ENCODE measurements around the gene OR5D16. TPM values are rescaled to one million over a fixed set of nuclear protein-coding genes. Genes with fewer than 3 reads are reported as not detected.
"Not testable (repeated sequence)": the region's sequence is repeated elsewhere in the genome, so short reads cannot be mapped to it uniquely, and the experiment has no call there.

The OR5D16 gene
- polyA plus RNA-seq (2012; ENCODE audit: missing spikeins) = not detected

DNA sequence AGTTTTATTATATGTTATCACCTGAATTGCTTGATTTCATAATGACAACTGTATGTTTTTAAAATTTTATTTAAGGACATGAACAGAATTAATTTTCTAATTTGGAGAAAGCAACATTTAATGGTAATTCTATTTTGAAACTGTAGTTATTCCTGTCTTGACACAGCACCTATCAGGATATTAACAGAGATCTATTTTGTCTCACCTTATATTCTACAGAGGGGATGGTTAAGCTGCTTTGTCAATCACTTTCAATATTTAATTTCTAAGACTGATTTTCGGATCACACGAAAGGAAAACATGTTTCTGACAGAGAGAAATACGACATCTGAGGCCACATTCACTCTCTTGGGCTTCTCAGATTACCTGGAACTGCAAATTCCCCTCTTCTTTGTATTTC is at the start of gene OR5D16:
Gene OR5D16 (plus strand): TSS at position 301 of the 400 bp plus-strand sequence. CDS start 0 bp downstream, at position 301.
- no peak for TF ChIP-seq POLR2A (IDR thresholded peaks at IDR 0.05; ENCODE audit: low read depth, low read length)
- TF ChIP-seq TAF1 (IDR thresholded peaks at IDR 0.05; ENCODE audit: borderline replicate concordance, low read depth, low read length) = no peak
- no peak for TF ChIP-seq POLR2AphosphoS5 (IDR thresholded peaks at IDR 0.05; ENCODE audit: low read depth, low read length)
- DNase-seq (ENCODE audit: insufficient read length) (no peak), FAIRE-seq (no peak)

DNA sequence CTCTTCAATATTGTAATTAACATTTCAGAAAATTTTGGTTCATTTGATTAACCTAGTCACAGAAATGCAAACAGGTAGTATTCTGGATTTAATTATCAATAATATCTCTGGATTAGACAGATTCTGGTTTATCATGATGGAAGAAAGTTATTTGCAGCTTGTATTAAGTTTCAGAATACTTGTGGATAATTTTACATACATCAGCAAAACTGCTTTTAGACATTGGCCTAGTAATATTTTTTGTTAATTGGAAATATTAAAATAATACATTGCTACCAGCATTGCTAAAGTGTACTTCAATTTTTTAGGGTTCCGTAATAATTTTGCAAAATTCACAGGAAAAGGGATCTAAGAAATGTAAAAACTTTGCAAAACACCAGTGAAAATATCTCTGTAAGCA is 46.9 kb upstream of the OR5D16 start:
- FAIRE-seq (no peak), DNase-seq (ENCODE audit: insufficient read length) (no peak)
- TF ChIP-seq POLR2A (IDR thresholded peaks at IDR 0.05; ENCODE audit: low read depth, low read length) (no peak), TAF1 (IDR thresholded peaks at IDR 0.05; ENCODE audit: borderline replicate concordance, low read depth, low read length) (no peak), POLR2AphosphoS5 (IDR thresholded peaks at IDR 0.05; ENCODE audit: low read depth, low read length) (no peak)

DNA sequence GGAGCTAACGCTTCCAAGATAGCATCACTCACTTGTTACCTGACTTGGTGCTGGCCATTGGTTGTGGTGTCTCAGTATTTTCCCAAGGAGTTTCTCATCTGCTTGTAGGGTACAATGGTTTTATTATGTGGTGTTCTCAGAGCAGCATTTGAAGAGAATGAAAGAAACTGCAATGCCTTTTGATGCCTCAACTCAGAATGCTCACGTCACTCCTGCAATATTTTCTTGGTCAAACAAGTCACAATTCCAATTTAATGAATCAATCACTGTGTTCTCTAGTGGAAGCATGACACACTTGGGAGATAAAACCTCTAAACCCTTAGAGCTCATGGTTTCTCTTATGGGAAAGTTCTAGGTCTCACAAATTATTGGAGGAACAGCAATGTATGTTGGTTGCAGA is 45.2 kb upstream of the OR5D16 start:
- FAIRE-seq (no peak), DNase-seq (ENCODE audit: insufficient read length) (no peak)
- no peak for TF ChIP-seq POLR2AphosphoS5 (IDR thresholded peaks at IDR 0.05; ENCODE audit: low read depth, low read length)
- no peak for TF ChIP-seq POLR2A (IDR thresholded peaks at IDR 0.05; ENCODE audit: low read depth, low read length)
- no peak for TF ChIP-seq TAF1 (IDR thresholded peaks at IDR 0.05; ENCODE audit: borderline replicate concordance, low read depth, low read length)

DNA sequence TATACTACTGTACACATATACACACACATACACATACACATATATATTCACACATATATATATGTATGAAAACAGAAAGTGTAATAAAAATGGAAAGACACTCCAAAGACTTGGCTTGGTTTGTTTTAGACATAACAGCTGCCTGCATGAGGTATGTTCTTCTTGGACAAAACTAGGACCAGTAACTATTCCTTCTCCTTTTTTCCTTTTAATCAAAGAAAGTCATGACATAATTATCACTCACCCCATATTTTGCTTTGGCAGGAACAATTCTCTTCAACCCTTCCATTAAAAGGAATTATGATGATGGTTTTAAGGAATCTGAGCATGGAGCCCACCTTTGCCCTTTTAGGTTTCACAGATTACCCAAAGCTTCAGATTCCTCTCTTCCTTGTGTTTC is 43.3 kb upstream of the OR5D16 start, which contains the start of gene OR5D14:
Gene OR5D14 (plus strand): TSS at position 301 of the 400 bp plus-strand sequence. CDS start 0 bp downstream, at position 301.
- TF ChIP-seq POLR2A (IDR thresholded peaks at IDR 0.05; ENCODE audit: low read depth, low read length) (no peak), POLR2AphosphoS5 (IDR thresholded peaks at IDR 0.05; ENCODE audit: low read depth, low read length) (no peak), TAF1 (IDR thresholded peaks at IDR 0.05; ENCODE audit: borderline replicate concordance, low read depth, low read length) (no peak)
- DNase-seq (ENCODE audit: insufficient read length) (no peak), FAIRE-seq (no peak)

DNA sequence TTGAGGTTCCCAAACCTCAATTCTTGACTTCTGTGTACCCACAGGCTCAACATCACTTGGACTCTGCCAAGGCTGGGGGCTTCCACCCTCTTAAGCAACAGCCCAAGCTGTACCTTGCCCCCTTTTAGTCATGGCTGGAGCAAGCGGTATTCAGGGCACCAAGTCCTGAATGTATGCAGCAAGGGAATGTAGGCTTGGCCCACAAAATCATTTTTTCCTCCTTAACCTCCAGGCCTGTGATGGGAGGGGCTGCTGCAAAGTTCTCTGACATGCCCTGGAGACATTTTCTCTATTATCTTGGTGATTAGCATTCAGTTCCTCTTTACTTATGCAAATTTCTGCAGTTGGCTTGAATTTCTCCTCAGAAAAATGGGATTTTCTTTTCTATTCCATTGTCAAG is 32.3 kb upstream of the OR5D16 start:
- TF ChIP-seq POLR2A (IDR thresholded peaks at IDR 0.05; ENCODE audit: low read depth, low read length) = no peak
- TF ChIP-seq TAF1 (IDR thresholded peaks at IDR 0.05; ENCODE audit: borderline replicate concordance, low read depth, low read length) = no peak
- TF ChIP-seq POLR2AphosphoS5 (IDR thresholded peaks at IDR 0.05; ENCODE audit: low read depth, low read length) = no peak
- FAIRE-seq (no peak), DNase-seq (ENCODE audit: insufficient read length) (no peak)

DNA sequence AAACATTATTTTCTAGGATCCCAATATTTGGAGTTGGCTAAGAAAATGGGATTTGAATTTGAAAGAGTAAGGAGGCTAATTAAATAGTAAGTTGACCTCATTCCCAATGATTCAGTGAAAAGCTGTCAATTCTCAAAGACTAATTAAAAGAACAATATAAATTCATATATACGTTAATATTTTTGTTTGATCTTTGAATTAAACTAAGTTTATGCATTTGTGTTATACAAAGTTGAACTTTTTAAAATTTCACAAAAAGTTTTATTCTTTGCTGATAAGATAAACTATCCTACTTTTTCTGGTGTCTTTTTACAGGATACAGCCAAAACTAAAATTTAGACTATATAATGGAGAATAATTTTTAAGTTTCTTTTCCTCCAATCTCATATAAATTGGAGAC is 27.5 kb upstream of the OR5D16 start, which contains the start of gene OR5L1:
Gene OR5L1 (plus strand): TSS at position 301 of the 400 bp plus-strand sequence. CDS start 100 bp downstream, outside the sequence.
- FAIRE-seq (no peak), DNase-seq (ENCODE audit: insufficient read length) (no peak)
- no peak for TF ChIP-seq POLR2A (IDR thresholded peaks at IDR 0.05; ENCODE audit: low read depth, low read length)
- TF ChIP-seq TAF1 (IDR thresholded peaks at IDR 0.05; ENCODE audit: borderline replicate concordance, low read depth, low read length) = no peak
- no peak for TF ChIP-seq POLR2AphosphoS5 (IDR thresholded peaks at IDR 0.05; ENCODE audit: low read depth, low read length)

DNA sequence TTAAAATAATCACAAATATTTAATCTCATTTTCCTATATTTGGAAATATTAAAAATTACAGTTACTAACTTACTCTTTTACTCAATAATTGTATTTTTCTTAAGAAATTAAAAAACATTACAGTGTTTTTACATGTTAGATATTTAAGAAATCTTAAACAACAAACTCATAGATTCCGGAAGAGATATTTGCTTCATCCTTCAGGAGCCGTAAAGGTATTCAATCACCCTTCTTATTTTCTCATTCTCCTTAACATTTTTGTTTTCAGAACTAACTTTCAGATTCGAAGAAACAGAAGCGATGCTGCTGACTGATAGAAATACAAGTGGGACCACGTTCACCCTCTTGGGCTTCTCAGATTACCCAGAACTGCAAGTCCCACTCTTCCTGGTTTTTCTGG is 19.2 kb upstream of the OR5D16 start, which contains the start of gene OR5D18:
Gene OR5D18 (plus strand): TSS at position 301 of the 400 bp plus-strand sequence. CDS start 0 bp downstream, at position 301.
- FAIRE-seq (no peak), DNase-seq (ENCODE audit: insufficient read length) (no peak)
- no peak for TF ChIP-seq POLR2A (IDR thresholded peaks at IDR 0.05; ENCODE audit: low read depth, low read length)
- no peak for TF ChIP-seq POLR2AphosphoS5 (IDR thresholded peaks at IDR 0.05; ENCODE audit: low read depth, low read length)
- no peak for TF ChIP-seq TAF1 (IDR thresholded peaks at IDR 0.05; ENCODE audit: borderline replicate concordance, low read depth, low read length)

DNA sequence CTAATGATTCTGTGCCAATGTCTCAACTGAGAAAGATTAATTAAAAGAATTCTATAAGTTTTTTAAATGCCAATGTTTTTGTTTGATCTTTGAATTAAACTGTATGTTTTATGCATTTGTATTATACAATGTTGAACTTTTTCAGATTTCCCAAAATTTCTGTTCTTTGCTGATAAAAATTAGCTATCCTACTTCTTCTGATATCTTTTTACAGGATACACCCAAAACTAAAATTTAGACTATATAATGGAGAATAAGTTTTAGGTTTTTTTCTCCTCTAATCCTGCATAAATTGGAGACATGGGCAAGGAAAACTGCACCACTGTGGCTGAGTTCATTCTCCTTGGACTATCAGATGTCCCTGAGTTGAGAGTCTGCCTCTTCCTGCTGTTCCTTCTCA is 11.6 kb upstream of the OR5D16 start, which contains the start of gene OR5L2:
Gene OR5L2 (plus strand): TSS at position 301 of the 400 bp plus-strand sequence. CDS start 0 bp downstream, at position 301.
- TF ChIP-seq POLR2AphosphoS5 (IDR thresholded peaks at IDR 0.05; ENCODE audit: low read depth, low read length) = no peak
- no peak for TF ChIP-seq POLR2A (IDR thresholded peaks at IDR 0.05; ENCODE audit: low read depth, low read length)
- DNase-seq (ENCODE audit: insufficient read length) (no peak), FAIRE-seq (peak; percentile 36)

DNA sequence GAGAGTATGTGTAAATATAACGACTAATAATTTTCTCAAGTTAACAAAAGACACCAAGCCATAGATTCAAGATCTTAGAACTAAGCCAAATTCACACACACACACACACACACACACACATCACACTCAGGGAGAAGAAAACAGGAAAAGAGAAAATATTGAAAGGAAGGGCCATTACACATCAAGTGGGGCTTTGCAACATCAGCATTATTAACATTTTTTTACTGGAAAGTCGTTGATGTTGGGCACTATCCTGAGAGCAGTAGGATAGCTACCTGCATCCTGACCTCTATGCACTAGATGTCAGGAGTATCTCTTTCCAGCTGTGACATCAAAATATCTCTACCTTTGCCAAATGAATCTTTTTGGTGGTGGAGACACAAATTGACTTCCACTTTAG is 8.9 kb downstream of the OR5D16 start:
- TF ChIP-seq TAF1 (IDR thresholded peaks at IDR 0.05; ENCODE audit: borderline replicate concordance, low read depth, low read length) (no peak), POLR2AphosphoS5 (IDR thresholded peaks at IDR 0.05; ENCODE audit: low read depth, low read length) (no peak), POLR2A (IDR thresholded peaks at IDR 0.05; ENCODE audit: low read depth, low read length) (no peak)
- FAIRE-seq = no peak

DNA sequence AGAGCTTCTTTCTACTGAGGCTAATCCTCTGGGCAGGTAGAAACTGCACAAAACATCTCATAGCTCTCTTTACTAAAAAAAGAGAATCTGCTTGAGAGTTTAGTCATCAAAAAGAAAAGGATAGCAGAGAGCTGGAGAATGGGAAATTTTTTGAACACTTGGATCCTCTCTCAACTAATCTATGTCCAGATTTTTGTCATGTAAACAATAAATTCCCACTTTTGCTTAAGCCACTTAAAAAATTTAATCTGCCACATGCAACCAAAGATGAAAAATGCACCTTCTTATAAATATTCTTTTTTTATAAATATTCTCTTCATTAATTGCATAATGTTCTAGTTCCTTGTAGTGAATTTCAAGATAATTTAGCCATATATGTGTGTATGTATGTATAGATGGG is 10.5 kb downstream of the OR5D16 start:
- DNase-seq (ENCODE audit: insufficient read length) (no peak), FAIRE-seq (no peak)
- TF ChIP-seq POLR2AphosphoS5 (IDR thresholded peaks at IDR 0.05; ENCODE audit: low read depth, low read length) = no peak
- no peak for TF ChIP-seq TAF1 (IDR thresholded peaks at IDR 0.05; ENCODE audit: borderline replicate concordance, low read depth, low read length)
- TF ChIP-seq POLR2A (IDR thresholded peaks at IDR 0.05; ENCODE audit: low read depth, low read length) = no peak

More for the DNA sequence above, 8.9 kb downstream of the OR5D16 start:
- no peak for DNase-seq (ENCODE audit: insufficient read length)

DNA sequence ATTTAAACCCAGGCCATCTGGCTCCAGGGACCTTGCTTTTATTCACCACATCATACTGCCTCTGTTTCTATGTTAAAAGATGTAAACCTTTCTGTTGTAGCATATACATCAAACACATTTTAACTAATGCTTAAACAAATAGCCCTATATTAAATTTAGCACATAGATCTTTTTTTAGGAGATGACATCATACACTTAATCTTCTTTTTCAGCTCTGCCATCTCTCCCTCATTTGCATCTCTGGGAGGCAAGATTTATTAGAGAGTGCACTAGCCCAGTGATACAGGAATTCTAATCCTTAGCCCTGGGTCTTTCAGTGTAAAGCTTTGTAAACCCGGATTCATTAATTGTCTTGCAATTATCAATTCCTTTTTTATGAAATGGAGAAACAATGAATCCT is 13.6 kb downstream of the OR5D16 start:
- TF ChIP-seq POLR2AphosphoS5 (IDR thresholded peaks at IDR 0.05; ENCODE audit: low read depth, low read length) = no peak
- TF ChIP-seq TAF1 (IDR thresholded peaks at IDR 0.05; ENCODE audit: borderline replicate concordance, low read depth, low read length) = no peak
- TF ChIP-seq POLR2A (IDR thresholded peaks at IDR 0.05; ENCODE audit: low read depth, low read length) = no peak

DNA sequence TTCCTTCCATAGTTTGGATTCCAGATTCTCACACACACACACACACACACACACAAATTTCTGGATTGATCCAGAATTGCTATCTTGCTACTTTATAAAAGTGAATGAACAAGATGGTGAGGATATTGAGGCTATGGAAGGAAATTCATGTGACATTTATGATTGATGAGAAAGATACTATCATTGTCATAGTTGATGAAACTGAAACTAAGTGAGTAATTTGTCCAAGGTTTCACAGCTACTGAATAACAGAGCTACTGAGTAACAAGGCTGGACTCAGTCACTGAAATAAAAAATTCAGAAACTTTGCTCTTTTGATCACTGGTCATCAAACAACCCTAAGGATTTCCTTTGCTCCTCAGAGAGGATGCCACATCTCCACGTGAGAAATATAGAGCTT is 16.2 kb downstream of the OR5D16 start:
- TF ChIP-seq TAF1 (IDR thresholded peaks at IDR 0.05; ENCODE audit: borderline replicate concordance, low read depth, low read length) (no peak), POLR2AphosphoS5 (IDR thresholded peaks at IDR 0.05; ENCODE audit: low read depth, low read length) (no peak), POLR2A (IDR thresholded peaks at IDR 0.05; ENCODE audit: low read depth, low read length) (no peak)
- FAIRE-seq (no peak), DNase-seq (ENCODE audit: insufficient read length) (no peak)

More for the DNA sequence above, 13.6 kb downstream of the OR5D16 start:
- FAIRE-seq (no peak), DNase-seq (ENCODE audit: insufficient read length) (no peak)

DNA sequence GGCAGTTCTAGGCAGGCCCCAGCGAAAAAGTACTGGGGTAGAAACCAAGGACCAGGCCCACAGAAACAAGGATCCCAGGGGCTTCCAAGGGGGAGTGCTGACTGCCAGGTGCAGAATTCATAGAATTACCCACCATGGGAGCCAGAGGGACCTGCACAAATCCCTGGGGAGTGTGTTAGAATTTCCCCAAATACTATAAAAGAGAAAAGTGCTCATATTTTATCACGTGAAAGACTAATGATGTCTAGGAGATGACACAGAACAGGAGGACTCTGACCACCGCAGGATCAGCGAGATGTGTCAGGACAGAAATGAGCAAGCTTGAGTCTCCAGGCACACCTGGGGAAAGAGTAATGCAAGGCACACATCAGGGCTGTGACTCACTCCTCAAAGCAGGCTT is 28.8 kb downstream of the OR5D16 start:
- not testable (repeated sequence) for FAIRE-seq; DNase-seq (ENCODE audit: insufficient read length)

DNA sequence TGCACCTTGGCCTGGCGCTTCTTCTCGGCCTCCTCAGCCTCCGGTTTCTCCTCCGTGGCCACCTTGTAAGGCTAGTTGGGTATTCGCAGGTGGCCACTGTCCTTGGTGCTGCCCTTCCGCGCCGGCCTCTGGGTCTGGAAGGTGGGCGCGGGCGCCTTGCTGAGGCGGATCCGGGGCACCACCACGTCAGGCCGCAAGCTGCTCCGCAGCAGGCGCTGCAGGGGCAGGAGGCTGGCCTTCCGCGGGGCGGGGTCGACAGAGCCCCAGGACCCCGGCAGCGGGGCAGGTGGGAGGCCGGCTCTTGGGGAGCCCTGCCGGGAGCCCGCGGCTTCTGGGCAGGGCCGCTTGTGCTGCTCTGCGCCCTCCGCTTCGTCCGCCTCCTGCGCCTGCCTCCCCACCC is 34.2 kb downstream of the OR5D16 start:
- FAIRE-seq; DNase-seq (ENCODE audit: insufficient read length): not testable (repeated sequence)

DNA sequence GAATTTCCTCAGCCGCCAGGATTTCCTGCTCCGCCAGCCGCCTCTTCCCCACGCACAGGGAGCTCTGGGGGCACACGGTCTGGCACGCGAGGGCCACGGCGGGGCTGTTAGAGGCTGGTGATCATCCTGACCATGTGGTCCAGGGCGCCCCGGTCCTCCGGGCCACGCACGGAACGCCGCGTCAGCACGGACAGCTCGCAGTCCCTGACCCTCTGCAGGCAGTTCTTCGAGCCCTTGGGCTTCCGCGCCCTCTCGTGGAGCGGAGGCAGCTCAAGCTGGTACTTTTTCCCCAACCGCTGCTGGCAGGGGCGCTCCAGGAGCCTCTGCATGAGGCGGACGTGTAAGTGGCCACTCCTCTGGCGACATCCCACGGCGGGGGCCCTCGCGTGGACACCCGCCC is 34.6 kb downstream of the OR5D16 start:
- not testable (repeated sequence) for DNase-seq (ENCODE audit: insufficient read length); FAIRE-seq

DNA sequence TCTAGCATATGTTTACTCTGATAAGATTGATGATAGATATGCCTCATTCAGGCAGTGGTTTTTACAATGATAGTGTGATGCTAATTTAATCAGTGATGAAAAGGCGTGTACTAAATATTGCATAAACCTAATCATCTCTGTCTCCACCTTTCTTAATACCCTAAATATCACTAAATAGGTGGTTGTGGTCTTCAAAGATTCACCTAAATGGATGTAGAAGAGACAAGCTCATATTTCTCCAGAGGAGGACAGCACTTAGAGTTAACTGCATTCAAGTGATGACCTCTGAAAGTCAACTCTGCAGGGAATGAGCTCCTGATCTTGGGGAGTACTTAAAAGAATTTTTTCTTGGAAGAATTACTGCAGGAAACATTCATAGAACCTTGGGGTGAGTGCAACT is 44.4 kb downstream of the OR5D16 start, which contains the start of gene TRIM51:
Gene TRIM51 (plus strand): TSS at position 301 of the 400 bp plus-strand sequence. CDS start 2,132 bp downstream, outside the sequence.
- not testable (repeated sequence) for FAIRE-seq; DNase-seq (ENCODE audit: insufficient read length)

DNA sequence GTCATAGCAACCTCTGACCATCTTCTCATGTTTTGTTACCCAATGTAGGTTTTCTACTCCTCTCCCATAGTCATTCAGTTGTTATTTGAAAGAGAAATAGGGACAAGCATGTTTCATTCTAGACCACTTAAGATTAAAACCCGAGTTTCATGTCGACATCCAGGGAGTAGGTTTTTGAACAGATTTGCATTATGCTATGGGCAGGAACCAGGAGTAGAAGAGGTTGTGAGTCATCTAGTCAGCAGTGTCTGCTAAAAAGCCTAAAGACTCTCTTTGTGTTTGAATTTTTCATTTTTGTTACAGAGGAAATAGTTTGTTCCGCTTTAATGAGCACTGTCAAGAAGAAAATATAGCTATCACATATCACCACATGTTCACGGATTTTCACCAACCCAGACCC is 46.4 kb downstream of the OR5D16 start:
- DNase-seq (ENCODE audit: insufficient read length); FAIRE-seq: not testable (repeated sequence)
